ENCODE measurements around the gene PPL. TPM values are rescaled to one million over a fixed set of nuclear protein-coding genes. Genes with fewer than 3 reads are reported as not detected.
A peak's percentile ranks its signal among the peaks of the same experiment; 100 is the strongest.

The PPL gene
- total RNA-seq, 1 experiment from 2014 or later = 0.03 TPM

GRCh38 chr16:4860727-4861342 lies 76.1 kb downstream of the PPL start:
- in situ Hi-C loops (cut with HindIII; ENCODE audit: low pct_unique_long_range_greater_than_20kb, low sequenced_read_pairs) = no loop called here
- DNase-seq (ENCODE audit: low read depth, low spot score) = no peak

- DNase-seq (ENCODE audit: low read depth, low spot score) = no peak
Measured at GRCh38 chr16:4859900-4860255, 77.1 kb downstream of the PPL start.

GRCh38 chr16:4859190-4859899 lies 77.6 kb downstream of the PPL start:
- in situ Hi-C loops (cut with HindIII; ENCODE audit: low pct_unique_long_range_greater_than_20kb, low sequenced_read_pairs) = no loop called here
- peak; percentile 81 for DNase-seq (ENCODE audit: low read depth, low spot score)

More at GRCh38 chr16:4859900-4860255, 77.1 kb downstream of the PPL start:
- in situ Hi-C loops (cut with HindIII; ENCODE audit: low pct_unique_long_range_greater_than_20kb, low sequenced_read_pairs) = no loop called here

- no peak for DNase-seq (ENCODE audit: low read depth, low spot score)
- in situ Hi-C loops (cut with HindIII; ENCODE audit: low pct_unique_long_range_greater_than_20kb, low sequenced_read_pairs) = no loop called here
Measured at GRCh38 chr16:4855804-4856203, 81.1 kb downstream of the PPL start.

- in situ Hi-C loops (cut with HindIII; ENCODE audit: low pct_unique_long_range_greater_than_20kb, low sequenced_read_pairs) = no loop called here
- no peak for DNase-seq (ENCODE audit: low read depth, low spot score)
Measured at GRCh38 chr16:4855371-4855770, 81.6 kb downstream of the PPL start.

GRCh38 chr16:4852221-4852872 lies 84.6 kb downstream of the PPL start:
- in situ Hi-C loops (cut with HindIII; ENCODE audit: low pct_unique_long_range_greater_than_20kb, low sequenced_read_pairs) = no loop called here
- no peak for DNase-seq (ENCODE audit: low read depth, low spot score)

- in situ Hi-C loops (cut with HindIII; ENCODE audit: low pct_unique_long_range_greater_than_20kb, low sequenced_read_pairs) = no loop called here
- no peak for DNase-seq (ENCODE audit: low read depth, low spot score)
Measured at GRCh38 chr16:4850211-4850610, 86.7 kb downstream of the PPL start.

- peak; percentile 32 for DNase-seq (ENCODE audit: low read depth, low spot score)
- in situ Hi-C loops (cut with HindIII; ENCODE audit: low pct_unique_long_range_greater_than_20kb, low sequenced_read_pairs) = no loop called here
Measured at GRCh38 chr16:4847774-4848587, 89.0 kb downstream of the PPL start.

GRCh38 chr16:4846901-4847773 lies 89.8 kb downstream of the PPL start, which contains the start of the genes GLYR1 and UBN1:
GLYR1 (minus strand) TSS chr16:4847288; CDS start chr16:4847265, 23 bp downstream.
UBN1 (plus strand) TSS chr16:4847481; CDS start chr16:4852918, 5,437 bp downstream.
- in situ Hi-C loops (cut with HindIII; ENCODE audit: low pct_unique_long_range_greater_than_20kb, low sequenced_read_pairs) = no loop called here
- peak; percentile 95 for DNase-seq (ENCODE audit: low read depth, low spot score)

GRCh38 chr16:4846503-4846900 lies 90.4 kb downstream of the PPL start:
- in situ Hi-C loops (cut with HindIII; ENCODE audit: low pct_unique_long_range_greater_than_20kb, low sequenced_read_pairs) = no loop called here
- peak; percentile 33 for DNase-seq (ENCODE audit: low read depth, low spot score)

- in situ Hi-C loops (cut with HindIII; ENCODE audit: low pct_unique_long_range_greater_than_20kb, low sequenced_read_pairs) = no loop called here
- DNase-seq (ENCODE audit: low read depth, low spot score) = no peak
Measured at GRCh38 chr16:4840984-4841383, 96.0 kb downstream of the PPL start.

GRCh38 chr16:4839942-4840341 lies 97.0 kb downstream of the PPL start:
- DNase-seq (ENCODE audit: low read depth, low spot score) = no peak
- in situ Hi-C loops (cut with HindIII; ENCODE audit: low pct_unique_long_range_greater_than_20kb, low sequenced_read_pairs) = no loop called here

- in situ Hi-C loops (cut with HindIII; ENCODE audit: low pct_unique_long_range_greater_than_20kb, low sequenced_read_pairs) = no loop called here
- no peak for DNase-seq (ENCODE audit: low read depth, low spot score)
Measured at GRCh38 chr16:4837733-4838501, 99.0 kb downstream of the PPL start.

GRCh38 chr16:4836727-4837126 lies 100.2 kb downstream of the PPL start:
- in situ Hi-C loops (cut with HindIII; ENCODE audit: low pct_unique_long_range_greater_than_20kb, low sequenced_read_pairs) = no loop called here
- DNase-seq (ENCODE audit: low read depth, low spot score) = no peak

GRCh38 chr16:4833584-4833983 lies 103.4 kb downstream of the PPL start:
- in situ Hi-C loops (cut with HindIII; ENCODE audit: low pct_unique_long_range_greater_than_20kb, low sequenced_read_pairs) = no loop called here
- DNase-seq (ENCODE audit: low read depth, low spot score) = no peak

GRCh38 chr16:4832698-4833343 lies 104.1 kb downstream of the PPL start:
- in situ Hi-C loops (cut with HindIII; ENCODE audit: low pct_unique_long_range_greater_than_20kb, low sequenced_read_pairs) = no loop called here
- DNase-seq (ENCODE audit: low read depth, low spot score) = no peak
